AG10803 (cell line): ENCODE results near the gene EFCAB6.

ENCODE experiments used
- DNase-seq: peaks from one replicate; pipeline ENCODE4 v3.0.0; 2010; ENCODE audit warnings: low read depth
- H3K4me3 ChIP-seq: 2 replicates; pipeline ENCODE4 v1.5.1; 2011; ENCODE audit warnings: mild to moderate bottlenecking, low read length, control low read depth
- TF ChIP-seq, protein P1 (sequence below): conservative IDR thresholded peaks from 2 replicates; pipeline ENCODE4 v1.5.1; 2011; ENCODE audit warnings: mild to moderate bottlenecking, low read length, control low read depth, inconsistent platforms

The EFCAB6 gene

DNA sequence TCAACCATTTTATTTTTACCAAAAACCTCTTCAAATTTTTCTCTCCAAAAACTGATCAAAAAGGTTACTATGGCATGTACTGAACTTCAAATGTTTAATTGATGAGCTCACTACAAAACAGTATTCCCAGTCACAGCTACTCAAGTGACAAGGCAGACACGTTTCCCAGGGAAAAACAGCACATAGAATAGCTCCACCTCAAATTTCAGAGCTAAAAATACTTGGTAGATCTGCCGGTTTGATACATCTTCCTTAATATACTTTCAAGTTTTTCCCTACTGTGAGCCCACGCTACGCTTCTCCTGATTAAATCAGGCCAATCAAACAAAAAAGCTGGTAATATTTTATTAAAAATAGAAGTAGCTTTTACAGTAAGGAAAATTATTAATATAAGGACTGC is 100.4 kb downstream of the EFCAB6 start:
- no peak for DNase-seq
- no peak overlapping the region for H3K4me3 ChIP-seq
- TF ChIP-seq, protein P1, sequence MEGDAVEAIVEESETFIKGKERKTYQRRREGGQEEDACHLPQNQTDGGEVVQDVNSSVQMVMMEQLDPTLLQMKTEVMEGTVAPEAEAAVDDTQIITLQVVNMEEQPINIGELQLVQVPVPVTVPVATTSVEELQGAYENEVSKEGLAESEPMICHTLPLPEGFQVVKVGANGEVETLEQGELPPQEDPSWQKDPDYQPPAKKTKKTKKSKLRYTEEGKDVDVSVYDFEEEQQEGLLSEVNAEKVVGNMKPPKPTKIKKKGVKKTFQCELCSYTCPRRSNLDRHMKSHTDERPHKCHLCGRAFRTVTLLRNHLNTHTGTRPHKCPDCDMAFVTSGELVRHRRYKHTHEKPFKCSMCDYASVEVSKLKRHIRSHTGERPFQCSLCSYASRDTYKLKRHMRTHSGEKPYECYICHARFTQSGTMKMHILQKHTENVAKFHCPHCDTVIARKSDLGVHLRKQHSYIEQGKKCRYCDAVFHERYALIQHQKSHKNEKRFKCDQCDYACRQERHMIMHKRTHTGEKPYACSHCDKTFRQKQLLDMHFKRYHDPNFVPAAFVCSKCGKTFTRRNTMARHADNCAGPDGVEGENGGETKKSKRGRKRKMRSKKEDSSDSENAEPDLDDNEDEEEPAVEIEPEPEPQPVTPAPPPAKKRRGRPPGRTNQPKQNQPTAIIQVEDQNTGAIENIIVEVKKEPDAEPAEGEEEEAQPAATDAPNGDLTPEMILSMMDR: no peak

- no peak overlapping the region for H3K4me3 ChIP-seq
- TF ChIP-seq, protein P1: no peak
- no peak for DNase-seq
Observed at GRCh38 chr22:43707648-43708047, 104.5 kb downstream of the EFCAB6 start.

GRCh38 chr22:43706571-43707328 is 105.4 kb downstream of the EFCAB6 start:
- TF ChIP-seq, protein P1: no peak
- DNase-seq: no peak
- H3K4me3 ChIP-seq: no peak overlapping the region

DNA sequence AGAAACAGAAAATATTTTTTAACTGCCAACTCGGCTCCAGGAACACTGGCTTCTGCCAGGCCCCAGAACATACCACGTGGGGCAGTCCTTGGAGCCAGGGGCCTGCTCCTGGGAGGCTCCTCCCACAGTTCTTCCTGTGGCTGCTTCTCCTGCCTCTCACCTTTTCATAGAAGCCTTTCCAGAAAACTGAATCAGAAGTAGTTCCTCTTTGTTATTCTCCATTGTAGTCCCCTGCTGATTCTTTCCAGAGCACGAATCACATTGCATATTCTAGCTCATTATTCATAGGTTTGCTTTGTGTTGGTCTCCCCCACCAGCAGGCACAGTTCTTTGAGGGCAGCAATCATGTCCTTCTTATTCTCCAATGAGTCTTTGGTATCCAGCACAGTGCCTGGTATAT is 106.0 kb downstream of the EFCAB6 start:
- TF ChIP-seq, protein P1: no peak
- H3K4me3 ChIP-seq: no peak overlapping the region
- no peak for DNase-seq

DNA sequence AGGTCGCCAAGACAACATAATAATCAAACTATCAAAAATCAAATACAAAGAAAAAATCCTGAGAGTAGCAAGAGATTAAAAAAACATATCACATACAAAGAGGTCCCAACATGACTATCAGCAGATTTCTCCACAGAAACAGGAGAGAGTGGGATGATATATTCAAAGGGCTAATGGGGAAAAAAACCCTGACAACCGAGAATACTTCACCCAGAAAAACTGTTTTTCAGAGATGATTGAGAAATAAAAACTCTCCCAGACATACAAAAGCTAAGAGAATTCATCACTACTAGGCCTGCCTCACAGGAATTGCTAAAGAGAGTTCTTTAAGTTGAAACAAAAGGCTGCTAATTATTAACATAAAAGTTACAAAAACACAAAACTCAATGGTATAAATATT is 108.1 kb downstream of the EFCAB6 start:
- no peak overlapping the region for H3K4me3 ChIP-seq
- TF ChIP-seq, protein P1: no peak
- no peak for DNase-seq

DNA sequence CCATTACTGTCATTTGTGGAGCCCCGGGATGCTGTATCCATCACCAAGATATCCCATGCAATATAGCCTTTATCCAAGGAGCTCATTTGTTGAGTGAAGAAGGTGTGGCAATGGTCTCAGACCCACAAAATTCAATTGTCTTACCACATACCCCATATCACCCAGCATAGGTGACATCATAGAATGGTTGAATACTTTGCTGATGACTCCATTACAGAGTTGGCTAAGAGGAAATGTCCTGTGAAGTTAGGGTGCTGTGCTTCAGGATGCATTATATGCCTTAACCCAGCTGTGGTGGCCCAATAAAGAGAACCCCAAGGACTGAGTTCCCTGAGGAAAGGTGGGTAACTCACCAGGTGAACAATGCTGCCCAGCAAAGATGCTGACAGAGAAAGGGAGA is 113.7 kb downstream of the EFCAB6 start:
- H3K4me3 ChIP-seq: no peak overlapping the region
- TF ChIP-seq, protein P1: no peak
- DNase-seq: peak; percentile 2

DNA sequence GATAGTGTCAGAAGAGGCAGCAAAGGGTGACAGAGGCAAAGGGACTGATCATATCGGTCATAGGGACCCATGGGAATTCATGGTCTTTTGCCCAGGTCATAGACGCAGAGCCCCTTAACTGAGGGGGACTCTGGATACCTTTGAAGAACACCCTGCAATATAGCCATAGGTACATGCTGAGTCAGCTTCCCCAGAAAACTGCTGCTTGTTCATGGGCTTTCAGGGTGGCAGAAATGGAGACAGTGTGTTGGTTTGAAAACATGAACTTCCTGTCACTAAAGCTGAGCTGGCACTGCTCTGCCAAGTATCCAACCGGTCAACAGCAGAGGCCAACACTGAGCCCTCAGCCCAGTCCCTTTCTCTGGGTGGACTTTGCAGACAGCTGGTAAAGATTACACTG is 114.2 kb downstream of the EFCAB6 start:
- TF ChIP-seq, protein P1: no peak
- H3K4me3 ChIP-seq: no peak overlapping the region
- DNase-seq: no peak
